K562 (cell line): ENCODE data around the gene MTG2.

ENCODE experiments used
- HMG20A ChIP-seq: fragments of 450-650 bp; formaldehyde crosslinking; conservative IDR thresholded peaks from 2 replicates; pipeline ENCODE4 v1.4.0; 2020; ENCODE audit warnings: mild to moderate bottlenecking, mixed read lengths
- JUNB ChIP-seq: fragments of 450-650 bp; formaldehyde crosslinking; conservative IDR thresholded peaks from 2 replicates; pipeline ENCODE4 v1.4.0; 2020; ENCODE audit warnings: mild to moderate bottlenecking
- POLR2G ChIP-seq: fragments of 200-400 bp; formaldehyde crosslinking; IDR thresholded peaks from 2 replicates; pipeline ENCODE4 v1.6.1; 2017; ENCODE audit warnings: low read depth, mild to moderate bottlenecking, antibody characterized with exemption, low read length, moderate library complexity
- PYGO2 ChIP-seq: fragments of 450-650 bp; IDR thresholded peaks from 2 replicates; pipeline ENCODE4 v1.6.1; 2016; ENCODE audit warnings: mild to moderate bottlenecking, missing genetic modification characterization, moderate library complexity, missing compliant biosample characterization
- RBM39 ChIP-seq: fragments of 200-400 bp; formaldehyde crosslinking; optimal IDR thresholded peaks from 2 replicates; pipeline ENCODE3; 2018; ENCODE audit warnings: low read depth, low read length
- TAF1 ChIP-seq: IDR thresholded peaks from 2 replicates; pipeline ENCODE4 v1.6.1; 2011; ENCODE audit warnings: mild to moderate bottlenecking, low read length, moderate library complexity; ENCODE audit not compliant: insufficient read depth, control insufficient read depth, severe bottlenecking; ENCODE audit errors: extremely low read depth
- YY1 ChIP-seq, 3 experiments: IDR thresholded peaks; 2 replicates each; pipeline ENCODE4 v1.6.1; 2011; ENCODE audit warnings: low read length in 2 of 3, mild to moderate bottlenecking in 2 of 3, moderate library complexity in 2 of 3, borderline replicate concordance in 1 of 3, control low read depth in 1 of 3, low read depth in 1 of 3; ENCODE audit not compliant: insufficient read depth in 3 of 3, insufficient replicate concordance in 2 of 3, control insufficient read depth in 1 of 3, insufficient read length in 1 of 3; ENCODE audit errors: extremely low read depth in 1 of 3
- ZNF217 ChIP-seq: sonication (generic); formaldehyde crosslinking; IDR thresholded peaks from 2 replicates; pipeline ENCODE4 v1.8.0; 2022; ENCODE audit warnings: mild to moderate bottlenecking, missing genetic modification reagents
- TF ChIP-seq, protein P1 (sequence below): sonication (generic); IDR thresholded peaks from 2 replicates; pipeline ENCODE4 v1.6.1; 2016
- TF ChIP-seq, protein P2 (sequence below): fragments of 250-450 bp; sonication (Bioruptor Pico); IDR thresholded peaks from 2 replicates; pipeline ENCODE4 v1.5.0; 2020; ENCODE audit warnings: mild to moderate bottlenecking, borderline replicate concordance
- TF ChIP-seq, protein P3 (sequence below), 2 experiments: fragments of 450-650 bp in 1 of 2; sonication (generic) in 1 of 2; formaldehyde crosslinking; conservative IDR thresholded peaks; 2 replicates each; pipeline versions ENCODE4 v1.4.0 to v1.8.1; 2020 to 2022; ENCODE audit warnings: mild to moderate bottlenecking in 1 of 2, missing genetic modification reagents in 1 of 2
- TF ChIP-seq, protein P4 (sequence below), 3 experiments: fragments of 200-800 bp in 1 of 3; fragments of 250-450 bp in 1 of 3; fragments of 450-650 bp in 1 of 3; sonication (Bioruptor Pico) in 1 of 3; sonication (Bioruptor generic) in 1 of 3; formaldehyde crosslinking in 1 of 3; IDR thresholded peaks; 2 replicates each; pipeline versions ENCODE4 v1.6.1 to v1.8.0; 2016 to 2022; ENCODE audit warnings: mild to moderate bottlenecking in 2 of 3, missing genetic modification characterization in 2 of 3, missing compliant biosample characterization in 1 of 3, moderate library complexity in 1 of 3
- TF ChIP-seq, protein P5 (sequence below), 2 experiments: fragments of 450-650 bp in 1 of 2; sonication (generic) in 1 of 2; formaldehyde crosslinking in 1 of 2; IDR thresholded peaks in 1 of 2; conservative IDR thresholded peaks in 1 of 2; 2 replicates each; pipeline versions ENCODE4 v1.6.1 to v1.8.1; 2016 to 2023; ENCODE audit warnings: mild to moderate bottlenecking in 2 of 2, moderate library complexity in 2 of 2, inconsistent platforms in 1 of 2, missing genetic modification reagents in 1 of 2

DNA sequence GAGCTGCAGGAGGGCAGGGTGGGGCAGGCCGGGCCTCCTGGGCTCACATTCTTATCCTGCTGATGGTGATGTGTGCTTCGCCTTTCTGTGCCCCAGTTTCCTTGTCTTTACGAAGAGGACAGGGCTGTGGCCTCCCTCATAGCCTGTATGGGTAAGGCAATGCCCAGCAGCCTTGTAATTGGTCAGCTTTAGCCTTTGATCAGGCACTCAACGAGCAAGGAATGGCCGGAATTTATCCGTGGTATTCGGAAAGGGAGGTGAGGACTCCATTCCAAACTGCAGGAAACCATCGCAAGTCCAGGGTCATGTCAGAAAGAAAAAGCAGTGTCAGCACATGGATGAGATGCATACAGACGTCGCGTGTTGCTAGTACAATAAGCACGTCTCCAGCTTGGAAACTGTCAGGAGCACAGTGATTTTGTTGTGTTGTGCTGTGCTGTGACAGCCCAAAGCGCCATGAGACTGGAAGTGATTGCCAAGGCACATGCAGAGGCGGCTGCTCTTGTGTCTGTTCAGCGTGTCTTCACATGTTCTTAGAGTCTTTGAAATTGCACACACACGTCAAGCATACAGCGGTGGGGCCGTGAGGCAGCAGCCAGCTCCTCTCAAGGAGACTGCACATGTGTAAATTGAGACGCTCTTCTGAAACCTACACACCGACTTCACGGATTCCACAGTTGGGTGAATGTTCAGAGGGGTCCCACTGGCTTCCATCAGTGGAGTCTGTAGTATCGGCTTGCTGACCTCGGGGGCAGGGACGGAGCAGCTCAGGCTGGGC is 33.1 kb upstream of the MTG2 start:
- no peak for TF ChIP-seq YY1 (IDR thresholded peaks at IDR 0.05; ENCODE audit: borderline replicate concordance in 1 of 3, control insufficient read depth in 1 of 3, extremely low read depth in 1 of 3, insufficient read depth in 3 of 3, insufficient read length in 1 of 3, insufficient replicate concordance in 2 of 3, low read depth in 1 of 3, low read length in 2 of 3)
- TF ChIP-seq, protein P1, sequence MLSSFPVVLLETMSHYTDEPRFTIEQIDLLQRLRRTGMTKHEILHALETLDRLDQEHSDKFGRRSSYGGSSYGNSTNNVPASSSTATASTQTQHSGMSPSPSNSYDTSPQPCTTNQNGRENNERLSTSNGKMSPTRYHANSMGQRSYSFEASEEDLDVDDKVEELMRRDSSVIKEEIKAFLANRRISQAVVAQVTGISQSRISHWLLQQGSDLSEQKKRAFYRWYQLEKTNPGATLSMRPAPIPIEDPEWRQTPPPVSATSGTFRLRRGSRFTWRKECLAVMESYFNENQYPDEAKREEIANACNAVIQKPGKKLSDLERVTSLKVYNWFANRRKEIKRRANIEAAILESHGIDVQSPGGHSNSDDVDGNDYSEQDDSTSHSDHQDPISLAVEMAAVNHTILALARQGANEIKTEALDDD, result no peak
- TF ChIP-seq, protein P2, sequence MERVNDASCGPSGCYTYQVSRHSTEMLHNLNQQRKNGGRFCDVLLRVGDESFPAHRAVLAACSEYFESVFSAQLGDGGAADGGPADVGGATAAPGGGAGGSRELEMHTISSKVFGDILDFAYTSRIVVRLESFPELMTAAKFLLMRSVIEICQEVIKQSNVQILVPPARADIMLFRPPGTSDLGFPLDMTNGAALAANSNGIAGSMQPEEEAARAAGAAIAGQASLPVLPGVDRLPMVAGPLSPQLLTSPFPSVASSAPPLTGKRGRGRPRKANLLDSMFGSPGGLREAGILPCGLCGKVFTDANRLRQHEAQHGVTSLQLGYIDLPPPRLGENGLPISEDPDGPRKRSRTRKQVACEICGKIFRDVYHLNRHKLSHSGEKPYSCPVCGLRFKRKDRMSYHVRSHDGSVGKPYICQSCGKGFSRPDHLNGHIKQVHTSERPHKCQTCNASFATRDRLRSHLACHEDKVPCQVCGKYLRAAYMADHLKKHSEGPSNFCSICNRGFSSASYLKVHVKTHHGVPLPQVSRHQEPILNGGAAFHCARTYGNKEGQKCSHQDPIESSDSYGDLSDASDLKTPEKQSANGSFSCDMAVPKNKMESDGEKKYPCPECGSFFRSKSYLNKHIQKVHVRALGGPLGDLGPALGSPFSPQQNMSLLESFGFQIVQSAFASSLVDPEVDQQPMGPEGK (CRISPR knock-in tag), result no peak
- TF ChIP-seq POLR2G, result no peak
- no peak for TF ChIP-seq HMG20A (CRISPR knock-in tag)
- TF ChIP-seq, protein P3, sequence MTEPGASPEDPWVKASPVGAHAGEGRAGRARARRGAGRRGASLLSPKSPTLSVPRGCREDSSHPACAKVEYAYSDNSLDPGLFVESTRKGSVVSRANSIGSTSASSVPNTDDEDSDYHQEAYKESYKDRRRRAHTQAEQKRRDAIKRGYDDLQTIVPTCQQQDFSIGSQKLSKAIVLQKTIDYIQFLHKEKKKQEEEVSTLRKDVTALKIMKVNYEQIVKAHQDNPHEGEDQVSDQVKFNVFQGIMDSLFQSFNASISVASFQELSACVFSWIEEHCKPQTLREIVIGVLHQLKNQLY (CRISPR knock-in tag; conservative IDR thresholded peaks at IDR 0.05), result no peak
- TF ChIP-seq, protein P4, sequence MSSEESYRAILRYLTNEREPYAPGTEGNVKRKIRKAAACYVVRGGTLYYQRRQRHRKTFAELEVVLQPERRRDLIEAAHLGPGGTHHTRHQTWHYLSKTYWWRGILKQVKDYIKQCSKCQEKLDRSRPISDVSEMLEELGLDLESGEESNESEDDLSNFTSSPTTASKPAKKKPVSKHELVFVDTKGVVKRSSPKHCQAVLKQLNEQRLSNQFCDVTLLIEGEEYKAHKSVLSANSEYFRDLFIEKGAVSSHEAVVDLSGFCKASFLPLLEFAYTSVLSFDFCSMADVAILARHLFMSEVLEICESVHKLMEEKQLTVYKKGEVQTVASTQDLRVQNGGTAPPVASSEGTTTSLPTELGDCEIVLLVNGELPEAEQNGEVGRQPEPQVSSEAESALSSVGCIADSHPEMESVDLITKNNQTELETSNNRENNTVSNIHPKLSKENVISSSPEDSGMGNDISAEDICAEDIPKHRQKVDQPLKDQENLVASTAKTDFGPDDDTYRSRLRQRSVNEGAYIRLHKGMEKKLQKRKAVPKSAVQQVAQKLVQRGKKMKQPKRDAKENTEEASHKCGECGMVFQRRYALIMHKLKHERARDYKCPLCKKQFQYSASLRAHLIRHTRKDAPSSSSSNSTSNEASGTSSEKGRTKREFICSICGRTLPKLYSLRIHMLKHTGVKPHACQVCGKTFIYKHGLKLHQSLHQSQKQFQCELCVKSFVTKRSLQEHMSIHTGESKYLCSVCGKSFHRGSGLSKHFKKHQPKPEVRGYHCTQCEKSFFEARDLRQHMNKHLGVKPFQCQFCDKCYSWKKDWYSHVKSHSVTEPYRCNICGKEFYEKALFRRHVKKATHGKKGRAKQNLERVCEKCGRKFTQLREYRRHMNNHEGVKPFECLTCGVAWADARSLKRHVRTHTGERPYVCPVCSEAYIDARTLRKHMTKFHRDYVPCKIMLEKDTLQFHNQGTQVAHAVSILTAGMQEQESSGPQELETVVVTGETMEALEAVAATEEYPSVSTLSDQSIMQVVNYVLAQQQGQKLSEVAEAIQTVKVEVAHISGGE (CRISPR knock-in tag; IDR thresholded peaks at IDR 0.05), result no peak
- TF ChIP-seq PYGO2, result no peak
- TF ChIP-seq TAF1, result no peak
- no peak for TF ChIP-seq ZNF217 (CRISPR knock-in tag)
- no peak for TF ChIP-seq JUNB (CRISPR knock-in tag)
- no peak for TF ChIP-seq RBM39
- TF ChIP-seq, protein P5, sequence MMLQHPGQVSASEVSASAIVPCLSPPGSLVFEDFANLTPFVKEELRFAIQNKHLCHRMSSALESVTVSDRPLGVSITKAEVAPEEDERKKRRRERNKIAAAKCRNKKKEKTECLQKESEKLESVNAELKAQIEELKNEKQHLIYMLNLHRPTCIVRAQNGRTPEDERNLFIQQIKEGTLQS (IDR thresholded peaks at IDR 0.05), result no peak
- TF ChIP-seq, protein P5 (CRISPR knock-in tag; conservative IDR thresholded peaks at IDR 0.05), result no peak
